GM21367 (cell line): Measurements from ENCODE around the gene ACTN1.
"Not testable (repeated sequence)": the region's sequence is repeated elsewhere in the genome, so short reads cannot be mapped to it uniquely, and the experiment has no call there.

Source experiments
- ATAC-seq: cut with Tn5 transposase; IDR thresholded peaks from one replicate; pipeline ENCODE4 v1.9.1; 2021; ENCODE audit not compliant: unreplicated experiment

ACTN1 gene

DNA sequence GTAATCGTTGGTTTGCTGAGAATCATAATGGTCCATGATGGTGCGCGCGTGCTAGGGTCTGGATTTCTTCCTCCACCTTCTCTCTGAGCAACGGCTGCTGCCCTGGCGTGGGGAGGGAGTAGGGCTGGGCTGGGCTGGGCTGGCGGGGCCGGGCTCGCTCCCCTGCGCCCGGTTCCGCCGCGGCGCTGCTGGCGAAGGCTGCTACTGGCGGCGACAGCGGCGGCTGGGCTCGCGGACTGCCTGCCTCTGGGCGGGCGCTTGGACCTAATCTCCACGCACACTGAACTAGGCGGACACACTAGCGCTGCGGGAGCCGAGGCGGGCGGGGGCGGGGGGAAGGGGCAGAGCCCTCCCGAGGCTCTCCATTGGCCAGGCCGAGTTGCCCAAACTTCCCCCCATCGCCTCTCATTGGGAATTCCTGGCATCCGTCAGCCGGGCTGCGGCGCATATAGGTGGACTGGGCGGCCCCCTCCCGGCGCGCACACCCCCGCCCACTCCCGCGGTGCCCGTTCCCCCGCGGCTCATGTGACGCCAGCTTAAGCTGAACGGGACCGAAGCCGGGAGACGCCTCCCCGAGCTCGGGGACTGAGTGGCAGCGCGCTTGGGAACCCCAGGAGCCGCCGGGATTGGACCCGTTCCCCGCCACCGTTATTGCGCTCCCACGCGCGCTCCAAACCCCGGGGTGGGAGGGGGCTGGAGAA, at the start of gene ACTN1:
ACTN1 (minus strand) TSS at position 282 of the 701 bp plus-strand sequence; CDS start at position 36, 246 bp downstream.
- ATAC-seq, result peak; percentile 44

DNA sequence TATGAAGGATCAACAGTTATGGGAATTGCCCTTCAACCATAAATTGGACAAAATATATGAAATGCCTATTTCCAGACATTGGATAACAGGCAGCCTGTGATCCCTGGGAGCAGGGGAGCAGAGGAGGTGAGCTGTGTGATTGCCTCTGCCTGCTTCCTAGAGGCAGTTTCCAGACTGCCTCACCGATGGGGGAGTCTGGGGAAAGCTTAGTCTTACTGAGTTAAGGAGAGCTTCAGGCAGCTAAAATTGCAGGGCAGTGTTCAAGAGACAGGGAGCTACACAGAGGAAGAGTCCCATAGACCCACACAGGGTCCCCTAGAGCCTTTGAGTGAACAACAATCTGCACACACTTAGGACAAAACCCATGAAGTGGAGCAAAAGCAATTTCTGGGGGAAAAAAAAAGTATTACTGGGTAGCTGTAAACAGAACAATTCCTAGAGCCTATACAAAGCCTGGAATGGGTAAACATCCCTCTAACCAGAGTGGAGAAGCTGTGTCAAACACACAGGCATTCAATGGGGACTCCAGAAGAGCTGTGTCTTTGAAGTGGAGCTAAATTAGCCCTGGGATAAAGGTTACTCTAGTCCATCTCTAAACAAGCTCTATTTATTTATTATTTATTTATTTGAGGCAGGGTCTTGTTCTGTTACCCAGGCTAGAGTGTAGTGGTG, 48.3 kb upstream of the ACTN1 start:
- no peak for ATAC-seq

DNA sequence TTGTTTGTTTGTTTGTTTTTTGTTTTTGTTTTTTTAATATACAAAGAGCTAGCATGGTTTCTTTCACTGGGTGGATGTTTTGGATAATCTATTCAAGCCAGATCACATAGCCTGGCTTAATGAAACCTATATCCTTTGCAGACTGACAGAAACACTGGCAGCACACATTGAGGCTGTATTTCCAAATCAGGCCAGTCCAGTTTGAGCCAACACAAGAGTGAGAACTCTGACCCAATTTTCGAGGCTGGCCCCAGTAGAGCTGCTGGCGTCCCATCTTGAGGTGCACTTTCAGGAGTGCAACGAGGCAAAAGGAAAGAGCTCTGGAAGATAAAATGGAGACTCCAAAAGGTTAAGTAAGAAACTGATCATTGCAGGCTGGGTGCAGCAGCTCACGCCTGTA, 43.9 kb upstream of the ACTN1 start:
- no peak for ATAC-seq

DNA sequence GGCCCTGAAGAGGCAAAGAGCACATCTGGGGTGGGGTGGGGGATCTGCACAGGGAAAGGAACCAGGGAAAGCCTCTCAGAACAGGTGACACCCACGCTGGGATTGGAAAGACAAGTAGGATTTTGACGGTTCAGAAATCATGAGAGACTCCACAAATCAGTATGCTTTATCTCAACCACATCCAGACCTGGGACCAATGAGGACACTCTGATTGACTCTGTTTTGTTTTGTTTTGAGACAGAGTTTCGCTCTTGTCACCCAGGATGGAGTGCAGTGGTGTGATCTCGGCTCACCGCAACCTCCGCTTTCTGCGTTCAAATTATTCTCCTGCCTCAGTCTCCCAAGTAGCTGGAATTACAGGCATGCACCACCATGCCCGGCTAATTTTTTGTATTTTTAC, 43.0 kb upstream of the ACTN1 start:
- ATAC-seq, result not testable (repeated sequence)

DNA sequence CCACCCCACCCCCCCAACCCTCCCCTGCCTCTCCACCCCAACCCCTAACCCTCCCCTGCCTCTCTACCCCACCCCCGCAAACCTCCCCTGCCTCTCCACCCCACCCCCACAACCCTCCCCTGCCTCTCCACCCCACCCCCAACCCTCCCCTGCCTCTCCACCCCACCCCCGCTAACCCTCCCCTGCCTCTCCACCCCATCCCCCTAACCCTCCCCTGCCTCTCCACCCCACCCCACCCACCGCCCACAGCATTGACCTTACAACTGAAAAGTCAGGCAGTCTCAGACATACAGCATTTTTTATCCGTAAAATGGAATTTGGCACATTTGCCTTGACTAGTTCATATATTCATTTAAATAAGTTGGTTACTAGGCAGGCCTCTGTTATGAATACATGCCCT, 38.6 kb upstream of the ACTN1 start:
- no peak for ATAC-seq

DNA sequence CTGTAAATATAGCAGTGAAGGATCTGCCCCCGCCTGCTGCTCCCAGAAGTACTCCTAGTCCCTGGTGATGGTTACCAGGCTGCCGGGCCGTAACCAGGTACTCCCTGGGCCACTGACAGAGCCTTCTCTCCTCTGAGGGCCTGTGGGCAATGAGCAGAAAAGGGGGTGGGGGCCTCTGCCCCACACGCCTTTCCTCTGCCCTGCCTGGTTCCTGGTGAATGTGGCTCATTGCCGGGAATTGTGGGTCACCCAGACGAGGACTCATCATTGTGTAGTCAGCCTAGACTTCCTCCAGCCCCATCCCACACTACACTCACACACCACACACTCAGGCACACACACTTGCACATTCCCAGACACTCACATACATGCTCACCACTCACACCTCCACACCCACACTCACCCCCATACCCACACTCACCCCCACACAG, 35.7 kb upstream of the ACTN1 start:
- ATAC-seq, result no peak

DNA sequence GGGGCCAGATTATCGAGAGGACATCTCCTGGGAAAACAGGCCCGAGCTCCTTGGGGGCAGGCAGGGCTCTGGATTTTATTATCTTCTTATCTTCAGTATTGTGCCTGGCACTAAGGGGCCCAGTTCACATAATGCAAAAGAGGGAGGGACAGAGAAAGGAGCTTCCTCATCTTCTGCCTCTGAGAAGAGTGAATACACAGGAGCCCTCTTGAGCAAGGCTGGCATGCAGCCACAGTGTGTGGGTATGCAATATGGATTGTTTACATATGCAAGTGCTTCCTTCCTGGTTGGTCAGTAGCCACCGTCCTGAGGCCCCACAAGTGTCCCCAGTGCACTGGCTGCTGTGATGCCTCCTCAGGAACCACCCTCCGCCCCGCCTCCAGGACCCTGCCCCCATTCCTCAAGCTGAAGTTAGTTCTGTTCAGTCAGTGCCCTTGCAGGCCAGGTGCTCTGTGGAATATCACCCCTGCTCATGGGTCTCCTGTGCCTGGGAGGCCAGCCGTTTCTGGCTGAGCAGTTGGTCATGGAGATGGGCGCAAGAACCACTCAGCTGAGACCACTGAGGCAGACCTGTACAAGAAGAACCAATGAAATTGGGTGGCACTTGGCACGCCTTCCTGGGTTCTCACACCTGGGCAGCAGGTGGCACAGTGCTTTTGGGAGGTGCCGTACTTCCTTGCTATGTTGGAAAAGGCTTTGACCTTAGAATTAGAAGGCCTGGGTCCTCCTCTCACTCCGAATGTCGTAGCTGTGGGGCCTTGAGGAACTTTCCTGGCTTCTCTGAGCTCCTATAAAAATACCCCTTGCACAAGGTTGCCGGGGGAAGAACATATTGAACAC, 35.1 kb upstream of the ACTN1 start:
- no peak for ATAC-seq

DNA sequence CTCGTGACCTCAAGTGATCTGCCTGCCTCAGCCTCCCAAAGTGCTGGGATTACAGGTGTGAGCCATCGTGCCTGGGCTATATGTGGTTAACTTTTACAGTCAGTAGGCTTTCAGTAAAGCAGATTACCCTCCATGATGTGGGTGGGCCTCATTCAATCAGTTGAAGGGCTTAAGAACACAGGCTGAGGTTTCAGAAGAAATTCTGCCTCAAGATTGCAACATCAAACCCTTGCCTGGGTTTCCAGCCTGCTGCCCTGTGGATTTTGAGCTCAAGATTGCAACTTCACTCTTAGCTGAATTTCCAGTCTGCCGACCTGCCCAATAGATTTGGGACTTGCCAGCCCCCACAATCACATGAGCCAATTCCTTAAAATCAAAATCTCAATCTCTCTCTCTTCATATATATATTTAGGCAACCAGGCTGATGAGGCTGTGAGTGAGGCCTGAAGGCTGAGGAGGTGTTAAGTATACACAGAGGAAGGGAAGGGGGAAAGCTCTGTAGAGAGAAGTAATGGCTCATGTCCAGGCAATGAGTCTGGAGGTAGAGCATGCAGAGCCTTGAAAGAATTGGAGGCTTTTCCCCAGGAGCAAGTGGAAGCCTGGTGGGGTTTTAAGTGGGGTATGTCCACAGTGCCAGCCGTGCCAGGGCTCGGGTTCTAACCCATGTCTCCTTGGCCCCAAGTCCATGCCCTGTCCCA, 33.3 kb upstream of the ACTN1 start:
- no peak for ATAC-seq

DNA sequence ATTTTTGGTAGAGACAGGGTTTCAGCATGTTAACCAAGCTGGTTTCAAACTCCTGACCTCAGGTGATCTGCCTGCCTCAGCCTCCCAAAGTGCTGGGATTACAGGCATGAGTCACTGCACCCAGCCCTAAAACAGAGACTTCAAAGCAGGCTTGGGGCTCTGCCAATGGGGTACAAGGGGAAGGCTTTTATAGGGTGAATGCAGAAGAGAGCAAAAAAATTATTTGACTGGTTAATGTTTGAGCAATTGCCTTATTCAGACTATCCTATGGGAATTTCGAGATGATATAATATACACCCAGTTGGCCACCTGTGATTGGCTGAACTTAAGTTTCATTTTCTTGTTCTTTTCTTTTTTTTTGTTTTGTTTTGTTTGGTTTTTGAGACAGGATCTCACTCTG, 31.5 kb upstream of the ACTN1 start:
- no peak for ATAC-seq

DNA sequence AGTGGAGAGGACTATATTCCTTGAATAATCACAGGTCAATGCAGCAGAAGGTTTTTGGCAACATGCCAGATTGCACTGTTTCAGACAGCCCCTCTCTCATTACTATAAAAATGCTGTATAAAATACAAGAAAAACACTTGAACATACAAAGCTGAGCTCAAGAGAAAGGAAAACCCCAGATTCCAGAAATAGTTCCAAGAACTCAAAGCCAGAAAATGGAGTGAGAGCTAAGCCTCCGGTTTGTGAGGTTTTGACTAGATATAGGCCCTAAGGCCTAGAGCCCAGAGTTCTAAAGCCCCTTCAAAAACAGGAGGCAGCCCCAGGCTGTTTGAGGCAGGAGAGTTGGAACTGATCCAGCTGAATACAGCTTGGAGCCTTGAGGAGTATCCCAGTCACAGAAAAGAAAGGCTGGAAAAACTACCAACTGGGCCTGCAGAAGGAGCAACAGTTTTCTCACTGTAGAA, 29.4 kb upstream of the ACTN1 start:
- no peak for ATAC-seq

DNA sequence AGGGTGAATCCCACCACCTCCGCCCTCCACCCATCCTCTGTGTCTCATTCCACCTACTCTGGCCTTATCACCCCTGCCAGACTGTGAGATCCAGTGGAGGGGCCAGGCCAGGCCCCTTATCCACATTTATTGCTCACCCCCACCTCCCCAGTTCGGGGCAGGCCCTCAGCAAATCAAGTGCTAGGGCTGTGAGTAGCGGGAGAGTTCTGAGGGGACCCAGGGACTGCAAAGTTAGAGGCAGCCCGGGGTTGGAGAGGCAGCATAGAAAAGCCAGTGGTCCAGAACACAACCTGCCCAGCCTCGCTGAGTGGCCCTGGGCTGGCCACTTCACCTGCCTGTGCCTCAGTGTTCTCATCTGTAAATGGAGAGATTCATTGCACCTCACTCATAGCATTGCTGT, 27.2 kb upstream of the ACTN1 start:
- ATAC-seq, result no peak

DNA sequence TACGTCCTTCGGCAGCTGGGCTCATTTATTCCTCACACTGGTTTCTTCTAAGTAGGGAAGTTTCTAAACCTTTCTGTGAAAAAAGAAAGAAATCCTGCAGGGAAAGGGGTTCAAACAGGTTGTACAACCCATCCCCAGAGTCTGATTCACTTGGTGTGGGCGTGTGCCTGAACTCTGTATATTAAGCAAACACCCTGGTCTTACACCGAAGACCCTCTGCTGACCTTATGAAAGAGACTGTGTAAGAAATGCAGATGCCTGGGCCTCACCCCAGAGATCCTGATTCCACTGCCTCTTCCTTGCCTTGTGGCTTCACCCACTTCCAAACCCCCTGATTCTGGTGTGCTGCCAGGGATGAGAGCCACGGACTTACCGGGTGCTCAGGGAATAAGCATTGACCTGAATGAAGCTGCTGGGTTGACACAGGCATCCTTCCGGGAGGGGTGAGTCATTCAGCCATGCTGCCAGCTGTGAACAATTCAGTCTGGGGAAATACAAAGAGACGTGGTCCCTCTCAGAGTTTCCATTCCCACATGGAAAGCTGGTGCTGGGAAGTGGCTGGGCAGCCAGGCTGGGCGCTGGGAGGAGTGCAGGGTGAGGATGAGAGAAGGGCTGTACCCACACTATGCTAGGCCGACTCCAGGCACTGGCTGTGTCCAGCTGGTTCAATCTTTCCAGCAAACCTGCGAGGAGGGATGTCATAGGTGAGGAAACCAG, 26.5 kb upstream of the ACTN1 start:
- no peak for ATAC-seq

DNA sequence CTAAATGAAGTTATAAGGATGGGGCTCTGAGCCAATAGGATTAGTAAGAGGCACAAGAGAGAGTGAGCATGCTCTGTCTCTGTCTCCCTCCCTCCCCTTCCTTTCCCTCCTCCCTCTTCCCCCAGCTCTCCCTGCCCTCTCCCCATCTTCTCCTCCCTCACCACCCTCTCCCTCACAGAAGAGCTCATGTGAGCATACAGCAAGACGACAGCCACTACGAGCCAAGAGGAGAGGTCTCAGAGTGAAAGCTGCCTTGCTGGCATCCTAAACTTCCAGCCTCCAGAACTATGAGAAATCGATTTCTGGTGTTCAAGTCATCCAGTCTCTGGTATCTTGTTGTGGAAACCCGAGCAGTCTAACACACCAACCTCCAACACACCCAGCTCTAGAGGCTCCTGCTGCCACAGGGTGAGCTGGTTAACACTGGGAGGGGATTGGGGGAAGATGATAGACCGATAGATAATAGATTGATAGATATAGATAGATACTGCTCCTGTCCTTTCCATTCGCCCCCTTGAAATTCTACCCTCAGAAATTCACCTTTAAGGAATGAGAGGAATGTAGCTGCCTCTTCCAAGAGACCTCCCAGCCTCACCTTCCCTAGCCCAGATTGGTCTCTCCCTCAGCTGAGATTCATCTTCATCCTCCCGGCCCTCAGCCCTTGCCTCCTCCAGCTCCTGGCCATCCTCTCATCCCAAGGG, 25.8 kb upstream of the ACTN1 start:
- no peak for ATAC-seq

DNA sequence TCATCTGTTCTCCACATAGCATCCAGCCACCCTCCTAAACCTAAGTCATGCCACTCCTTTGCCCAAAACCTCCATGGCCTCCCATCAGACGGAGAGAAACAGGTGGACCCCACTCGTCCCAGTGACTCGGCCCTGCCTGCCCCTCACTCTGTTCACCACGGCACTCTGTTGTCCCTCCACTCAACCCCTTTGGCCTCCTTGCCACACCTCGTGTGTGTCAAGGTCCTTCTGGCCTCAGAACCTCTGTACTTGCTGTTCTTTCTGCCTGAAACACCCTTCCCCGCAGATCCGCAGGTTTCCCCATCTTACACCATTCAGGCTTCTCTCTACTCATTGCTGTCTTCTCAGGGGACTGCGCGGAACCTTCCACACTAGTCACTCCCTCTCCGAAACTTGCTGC, 24.5 kb upstream of the ACTN1 start:
- ATAC-seq, result no peak

DNA sequence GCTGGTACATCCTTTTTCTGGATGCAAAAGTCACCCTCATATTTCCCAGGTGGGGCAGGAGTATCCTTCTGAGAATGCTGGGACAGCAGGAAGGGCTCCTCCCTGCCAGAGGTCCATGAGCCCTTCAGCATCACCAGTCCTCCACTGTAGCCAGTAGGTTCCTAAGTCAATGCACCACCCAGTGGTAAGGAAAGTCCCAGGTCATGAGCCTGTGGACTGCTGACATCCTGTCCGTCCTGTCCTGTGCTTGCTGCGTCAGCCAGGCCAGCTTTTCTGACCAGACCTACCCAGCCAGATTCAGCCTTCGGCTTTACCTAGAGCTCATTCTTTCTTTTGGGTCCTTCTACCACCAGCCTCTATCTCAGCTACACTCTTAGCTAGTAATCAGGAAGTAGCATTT, 23.0 kb upstream of the ACTN1 start:
- ATAC-seq, result no peak

DNA sequence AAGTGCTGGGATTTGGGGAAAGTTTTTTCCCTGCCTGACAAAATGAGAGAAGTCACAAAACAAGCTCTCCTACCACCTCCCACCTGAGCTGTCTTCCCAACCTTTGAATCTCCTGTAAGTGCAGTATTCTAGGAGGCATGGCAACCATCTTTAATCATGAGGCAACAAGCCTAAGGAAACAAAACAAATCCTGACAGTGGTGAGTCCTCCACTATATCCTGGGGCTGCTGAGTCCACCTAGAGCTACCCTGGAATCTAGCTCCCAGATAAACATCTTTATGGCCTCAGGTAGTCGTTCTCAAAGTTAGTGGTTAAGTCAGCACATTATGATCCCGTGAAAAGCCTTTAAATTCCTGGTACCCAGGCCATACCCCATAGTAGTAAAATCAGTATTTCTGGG, 22.3 kb upstream of the ACTN1 start:
- no peak for ATAC-seq

DNA sequence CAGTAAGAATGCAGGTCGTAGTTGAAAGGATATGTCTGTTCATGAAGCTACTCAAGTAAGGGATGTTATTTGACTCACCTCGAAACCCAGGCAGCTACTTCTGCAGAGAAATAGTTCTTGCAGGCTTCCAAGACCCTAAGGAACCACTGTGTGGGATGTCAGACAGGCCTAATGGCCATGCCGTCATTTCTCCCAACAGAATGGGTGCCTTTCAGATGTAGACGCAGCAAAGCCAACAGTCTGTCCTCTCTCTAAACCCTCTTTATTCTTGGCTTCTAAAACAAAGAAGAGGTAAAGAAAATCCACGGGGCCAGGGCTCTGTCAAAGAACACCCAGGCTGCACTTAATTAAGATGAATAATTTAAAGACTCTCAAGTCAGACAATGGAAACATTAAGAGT, 19.0 kb upstream of the ACTN1 start:
- no peak for ATAC-seq

DNA sequence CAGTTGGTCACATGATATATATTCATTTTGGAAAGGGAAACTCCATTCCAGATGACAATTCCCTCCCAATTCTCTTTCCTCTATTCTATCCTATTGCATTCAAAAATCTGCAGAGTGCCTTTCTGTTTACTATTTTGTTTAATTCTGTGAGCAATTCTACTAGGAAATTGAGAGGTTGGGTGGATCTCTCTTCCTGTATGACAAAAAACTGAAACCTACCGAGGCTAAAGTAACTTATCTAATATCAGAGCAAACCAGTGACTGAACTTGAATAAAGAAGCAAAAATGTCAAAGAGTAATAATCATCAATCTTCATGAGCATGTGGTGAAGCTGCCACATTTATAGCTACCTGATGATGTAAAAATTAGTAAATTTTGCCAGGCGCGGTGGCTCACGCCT, 16.6 kb upstream of the ACTN1 start:
- no peak for ATAC-seq

DNA sequence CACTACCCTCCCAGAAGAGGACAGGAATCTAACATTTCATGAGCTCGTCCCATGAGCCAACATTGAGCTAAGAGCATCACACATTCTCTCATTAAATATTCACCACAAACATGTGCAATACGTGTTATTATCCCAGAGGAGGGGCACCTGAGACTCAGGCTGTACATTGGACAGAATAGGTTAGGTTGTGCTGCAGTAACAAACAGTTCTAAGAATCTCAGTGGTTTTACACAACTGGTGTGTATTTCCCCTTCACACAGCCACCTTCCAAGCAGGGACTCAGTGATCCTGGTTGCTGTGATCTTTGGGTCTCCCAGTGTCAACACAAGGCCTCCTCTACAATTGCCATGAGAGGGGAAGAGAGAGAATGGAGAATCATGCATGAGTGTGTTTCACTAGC, 15.0 kb upstream of the ACTN1 start:
- ATAC-seq, result no peak

DNA sequence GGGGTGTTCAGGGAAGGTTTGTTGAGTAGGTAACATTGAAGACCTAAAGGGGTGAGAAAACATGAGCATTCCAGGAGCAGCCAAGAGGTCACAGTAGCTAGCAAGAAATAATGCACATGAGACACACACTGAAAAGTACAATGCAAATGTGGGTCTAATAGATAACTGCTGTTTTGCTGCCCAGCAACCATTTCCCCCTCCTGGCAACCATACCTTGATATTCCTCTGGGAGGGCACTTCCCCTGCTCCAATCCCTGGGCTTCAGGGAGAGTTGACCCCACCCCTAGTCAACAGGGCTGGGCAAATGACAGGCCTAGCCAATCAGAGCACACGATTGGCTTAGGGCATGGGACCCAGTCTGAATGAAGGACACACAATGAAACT, 8.5 kb upstream of the ACTN1 start:
- ATAC-seq, result no peak
